Measurements from ENCODE around the gene DLG1.

DNA sequence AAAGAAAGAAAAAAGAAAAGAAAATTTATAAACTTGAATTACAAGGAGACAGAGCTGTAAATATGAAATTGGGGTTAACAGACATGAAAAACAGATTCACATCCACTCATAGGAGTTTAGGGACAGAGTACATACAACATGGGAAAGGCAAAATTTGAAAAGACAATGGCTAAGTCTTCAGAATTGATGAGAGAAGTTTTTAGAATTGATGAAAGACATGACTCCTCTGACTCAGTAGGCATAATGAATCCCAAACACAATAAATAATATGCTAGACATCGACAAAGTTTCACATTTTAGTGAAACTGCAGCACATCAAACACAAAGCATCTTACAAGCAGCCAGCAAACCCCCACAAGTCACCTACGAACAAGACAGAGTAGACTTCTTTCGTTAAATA, 184.4 kb downstream of the DLG1 start:
- no peak for TF ChIP-seq CTCF (IDR thresholded peaks at IDR 0.05)
- no peak for TF ChIP-seq POLR2A (IDR thresholded peaks at IDR 0.05)

All from adrenal gland (tissue), 5 donors.